H1 (cell line): ENCODE measurements around the gene ADRB2. TPM values are rescaled to one million over a fixed set of nuclear protein-coding genes. Genes with fewer than 3 reads are reported as not detected.

Experiments
- CTCF ChIA-PET: fragments of 300-600 bp; sonication (Branson Sonifier 250); formaldehyde crosslinking; loops from one replicate; lab custom pipeline; 2021; ENCODE audit not compliant: partially characterized antibody; lab: Charles Lee
- POLR2A ChIA-PET: fragments of 300-600 bp; sonication (Branson Sonifier 250); formaldehyde crosslinking; loops from one replicate; lab custom pipeline; 2021; ENCODE audit warnings: inconsistent platforms; ENCODE audit not compliant: partially characterized antibody; lab: Charles Lee
- DNase-seq, 2 experiments: peaks; one replicate each; pipeline versions ENCODE4 v3.0.0 to v3.0.0-alpha.2; 2010 to 2022; ENCODE audit warnings: low spot score in 2 of 2, low read depth in 1 of 2, mixed read lengths in 1 of 2
- FAIRE-seq: peaks from 2 replicates; lab custom pipeline; 2011; peaks lifted over from hg19 to GRCh38; lab: Jason Lieb, UNC
- H2AFZ ChIP-seq: 2 replicates; pipeline ENCODE4 v1.8.1; 2012; ENCODE audit warnings: low read length, inconsistent platforms
- H2AK5ac ChIP-seq: 2 replicates; pipeline ENCODE4 v1.6.1; 2013; ENCODE audit warnings: low read depth, low read length
- H2BK120ac ChIP-seq: replicated peaks from 2 replicates; pipeline ENCODE3; 2013; ENCODE audit warnings: low read depth, low read length, inconsistent platforms
- H2BK12ac ChIP-seq: 2 replicates; pipeline ENCODE4 v1.6.1; 2013; ENCODE audit warnings: low read depth, low read length
- H2BK15ac ChIP-seq: 2 replicates; pipeline ENCODE4 v1.6.1; 2013; ENCODE audit warnings: low read length
- H2BK20ac ChIP-seq: 2 replicates; pipeline ENCODE4 v1.6.1; 2013; ENCODE audit warnings: low read length
- H2BK5ac ChIP-seq: 2 replicates; pipeline ENCODE4 v1.6.1; 2013; ENCODE audit warnings: low read depth, low read length
- H3K14ac ChIP-seq: 2 replicates; pipeline ENCODE4 v1.6.1; 2013; ENCODE audit warnings: inconsistent platforms; ENCODE audit not compliant: insufficient read length
- H3K18ac ChIP-seq: 2 replicates; pipeline ENCODE4 v1.6.1; 2013; ENCODE audit warnings: low read length; ENCODE audit errors: extremely low read depth
- H3K23ac ChIP-seq: 2 replicates; pipeline ENCODE4 v1.6.1; 2013; ENCODE audit warnings: inconsistent platforms; ENCODE audit not compliant: insufficient read length
- H3K23me2 ChIP-seq: 2 replicates; pipeline ENCODE4 v1.6.1; 2013; ENCODE audit warnings: low read depth, low read length
- H3K27ac ChIP-seq: 2 replicates; pipeline ENCODE4 v1.6.1; 2011; ENCODE audit warnings: low read depth, low read length, inconsistent platforms
- H3K27me3 ChIP-seq, 4 experiments: replicated peaks in 1 of 4; 1 replicate in 1 of 4; 2 replicates in 3 of 4; pipeline versions ENCODE4 v1.6.1 to v1.8.1; 2011 to 2013; ENCODE audit warnings: low read length in 3 of 4, mild to moderate bottlenecking in 3 of 4, inconsistent platforms in 2 of 4, mixed read lengths in 2 of 4, moderate library complexity in 1 of 4; ENCODE audit not compliant: control insufficient read depth in 3 of 4, insufficient read depth in 3 of 4; ENCODE audit errors: extremely low read depth in 1 of 4
- H3K36me3 ChIP-seq, 4 experiments: 2 replicates each; pipeline versions ENCODE4 v1.6.1 to v1.8.1; 2011 to 2013; ENCODE audit warnings: mild to moderate bottlenecking in 4 of 4, low read length in 3 of 4, moderate library complexity in 2 of 4, control low read depth in 1 of 4, inconsistent platforms in 1 of 4; ENCODE audit not compliant: insufficient read depth in 4 of 4, control insufficient read depth in 2 of 4
- H3K4ac ChIP-seq: replicated peaks from 2 replicates; pipeline ENCODE3; 2013; ENCODE audit warnings: low read length, low read depth, mixed read lengths, inconsistent platforms; ENCODE audit not compliant: insufficient read length
- H3K4me1 ChIP-seq, 4 experiments: replicated peaks in 1 of 4; 1 replicate in 1 of 4; 2 replicates in 3 of 4; pipeline versions ENCODE4 v1.6.1 to v1.8.1; 2011 to 2013; ENCODE audit warnings: low read length in 3 of 4, inconsistent platforms in 2 of 4, mixed read lengths in 1 of 4; ENCODE audit not compliant: insufficient read depth in 4 of 4, control insufficient read depth in 3 of 4
- H3K4me2 ChIP-seq, 2 experiments: 2 replicates each; pipeline versions ENCODE4 v1.6.1 to v1.8.1; 2011 to 2013; ENCODE audit warnings: low read depth in 2 of 2, low read length in 2 of 2, control low read depth in 1 of 2, inconsistent platforms in 1 of 2, mild to moderate bottlenecking in 1 of 2; ENCODE audit not compliant: insufficient read depth in 1 of 2
- H3K4me3 ChIP-seq, 4 experiments: fragments of 200-600, 300-600 bp in 1 of 4; sonication (generic), shearing (Covaris generic), sonication (Bioruptor Twin) in 1 of 4; 2 replicates each; pipeline versions ENCODE4 v1.5.1 to v1.8.1; 2011 to 2016; ENCODE audit warnings: low read length in 4 of 4, low read depth in 3 of 4, control low read depth in 2 of 4, inconsistent platforms in 2 of 4, mild to moderate bottlenecking in 2 of 4, mixed read lengths in 1 of 4, moderate library complexity in 1 of 4; ENCODE audit not compliant: insufficient read depth in 2 of 4; ENCODE audit errors: extremely low read depth in 1 of 4
- H3K56ac ChIP-seq: replicated peaks from 2 replicates; pipeline ENCODE3; 2013; ENCODE audit warnings: low read depth, mild to moderate bottlenecking, mixed read lengths, low read length, inconsistent platforms; ENCODE audit not compliant: insufficient read length
- H3K79me1 ChIP-seq: 2 replicates; pipeline ENCODE4 v1.6.1; 2013; ENCODE audit warnings: low read depth, low read length, control low read depth
- H3K79me2 ChIP-seq, 2 experiments: 2 replicates each; pipeline versions ENCODE4 v1.6.1 to v1.8.1; 2012 to 2013; ENCODE audit warnings: low read length in 2 of 2, mild to moderate bottlenecking in 2 of 2, inconsistent platforms in 1 of 2; ENCODE audit not compliant: insufficient read depth in 2 of 2, control insufficient read depth in 1 of 2
- H3K9ac ChIP-seq, 4 experiments: replicated peaks in 1 of 4; 1 replicate in 1 of 4; 2 replicates in 3 of 4; pipeline versions ENCODE4 v1.6.1 to v1.8.1; 2011 to 2013; ENCODE audit warnings: low read depth in 3 of 4, low read length in 3 of 4, control low read depth in 2 of 4, mild to moderate bottlenecking in 2 of 4, moderate library complexity in 2 of 4, inconsistent platforms in 1 of 4; ENCODE audit errors: extremely low read depth in 1 of 4
- H3K9me3 ChIP-seq, 2 experiments: 2 replicates each; pipeline versions ENCODE4 v1.6.1 to v1.8.1; 2012 to 2013; ENCODE audit warnings: mild to moderate bottlenecking in 2 of 2, moderate library complexity in 2 of 2, control low read depth in 1 of 2, inconsistent platforms in 1 of 2, low read depth in 1 of 2, low read length in 1 of 2, mixed read lengths in 1 of 2; ENCODE audit not compliant: insufficient read depth in 2 of 2
- H4K20me1 ChIP-seq, 2 experiments: replicated peaks in 1 of 2; 2 replicates each; pipeline versions ENCODE3 to v1.8.1; 2011 to 2013; ENCODE audit warnings: inconsistent platforms in 2 of 2, low read length in 2 of 2, mild to moderate bottlenecking in 1 of 2; ENCODE audit not compliant: insufficient read depth in 2 of 2, control insufficient read depth in 1 of 2
- H4K5ac ChIP-seq: 2 replicates; pipeline ENCODE4 v1.6.1; 2013; ENCODE audit warnings: low read length, low read depth, mixed read lengths, inconsistent platforms; ENCODE audit not compliant: insufficient read length
- H4K8ac ChIP-seq: 2 replicates; pipeline ENCODE4 v1.8.0; 2013; ENCODE audit warnings: mild to moderate bottlenecking, moderate library complexity, low read length, inconsistent platforms; ENCODE audit not compliant: insufficient read depth; ENCODE audit errors: extremely low read depth
- H4K91ac ChIP-seq: replicated peaks from 2 replicates; pipeline ENCODE3; 2013; ENCODE audit warnings: low read length, mixed read lengths, inconsistent platforms; ENCODE audit not compliant: insufficient read length
- CHD1 ChIP-seq: IDR thresholded peaks from 2 replicates; pipeline ENCODE4 v1.6.1; 2012; ENCODE audit warnings: low read depth, low read length, improper control_type of control experiment
- JUND ChIP-seq: IDR thresholded peaks from 2 replicates; pipeline ENCODE4 v1.6.1; 2011; ENCODE audit warnings: mild to moderate bottlenecking, improper control_type of control experiment, low read length
- NANOG ChIP-seq: IDR thresholded peaks from 2 replicates; pipeline ENCODE4 v1.6.1; 2011; ENCODE audit warnings: low read length, low read depth, mild to moderate bottlenecking, inconsistent platforms; ENCODE audit not compliant: insufficient read depth, poor library complexity, severe bottlenecking
- NRF1 ChIP-seq: IDR thresholded peaks from 2 replicates; pipeline ENCODE4 v1.6.1; 2011; ENCODE audit warnings: mild to moderate bottlenecking, low read depth, low read length, improper control_type of control experiment
- SAP30 ChIP-seq: fragments of 300-600 bp; sonication (generic); IDR thresholded peaks from 2 replicates; pipeline ENCODE4 v1.7.1; 2012; ENCODE audit warnings: low read length, moderate library complexity, mild to moderate bottlenecking, inconsistent platforms; ENCODE audit not compliant: insufficient read depth, insufficient replicate concordance
- WGBS, 2 experiments: shearing (Covaris generic) in 1 of 2; methylation state at CpG; one replicate each; pipeline versions ENCODE4 v1.1.6 to v1.1.7; 2013 to 2015; ENCODE audit warnings: low lambda C conversion rate in 2 of 2, mixed read lengths in 2 of 2, inconsistent platforms in 1 of 2, low coverage in 1 of 2, missing lambda C conversion rate in 1 of 2; ENCODE audit not compliant: insufficient replicate concordance in 2 of 2, insufficient coverage in 1 of 2, insufficient read length in 1 of 2; ENCODE audit errors: extremely low coverage in 1 of 2, missing lambda C conversion rate in 1 of 2; 5-methylcytosine and 5-hydroxymethylcytosine counted together
- polyA plus RNA-seq, 7 experiments: library from polyadenylated mRNA; depleted of rRNA in 3 of 7; stranded (reverse) in 5 of 7; unstranded in 2 of 7; fragments of >200 nt in 5 of 7; fragments of 200-250 nt in 2 of 7; gene quantifications; 1 replicate in 5 of 7; 2 replicates in 1 of 7; 4 replicates in 1 of 7; pipeline versions ENCODE4 v1.2.1 to v1.2.3, GENCODE V29; 2011 to 2013; ENCODE audit warnings: missing spikeins in 2 of 7, mixed read lengths in 2 of 7
- total RNA-seq: library from RNA; stranded (reverse); fragmentation: NEBNext Ultra II Directional; extraction: Animal tissue kit (Norgen Biotek cat#: 25700); gene quantifications from 2 replicates; pipeline ENCODE4 v1.2.1, GENCODE V29; 2021
- TF ChIP-seq, protein P1 (sequence below): IDR thresholded peaks from 2 replicates; pipeline ENCODE4 v1.6.1; 2011; ENCODE audit warnings: low read depth, mild to moderate bottlenecking, low read length; ENCODE audit not compliant: insufficient read depth

The ADRB2 gene
- total and polyA plus RNA-seq, 2 of the 8 experiments (the other 6 are each of a cell fraction or from before 2014, with no cell fraction given), result 0.65 to 0.77 TPM

DNA sequence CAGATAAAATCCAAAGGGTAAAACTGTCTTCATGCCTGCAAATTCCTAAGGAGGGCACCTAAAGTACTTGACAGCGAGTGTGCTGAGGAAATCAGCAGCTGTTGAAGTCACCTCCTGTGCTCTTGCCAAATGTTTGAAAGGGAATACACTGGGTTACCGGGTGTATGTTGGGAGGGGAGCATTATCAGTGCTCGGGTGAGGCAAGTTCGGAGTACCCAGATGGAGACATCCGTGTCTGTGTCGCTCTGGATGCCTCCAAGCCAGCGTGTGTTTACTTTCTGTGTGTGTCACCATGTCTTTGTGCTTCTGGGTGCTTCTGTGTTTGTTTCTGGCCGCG is 727 bp upstream of the ADRB2 start:
- 11% methylated on average over 9 of the region's 9 CpGs; no CpG with 5 or more reads in 1 of the 2 experiments for WGBS, 2 experiments
- H2BK12ac ChIP-seq, result 0 out of 2 replicates have a peak overlapping the region, but pooled peaks have one; percentile 96
- no peaks in the 10 kb centered on the region for H3K79me2 ChIP-seq
- H4K5ac ChIP-seq, result no peak overlapping the region
- FAIRE-seq (no peak), DNase-seq (no peak)
- ChIA-PET CTCF (interaction anchor here (0.7 to 3.1 kb wide), 6 partner anchors 13 to 440 kb away, joined by 3 to 18 read pairs (median 4); no protein-coding TSS in a partner anchor), POLR2A (no interaction called here)
- no peak overlapping the region for H2AK5ac ChIP-seq
- no peak overlapping the region for H3K27ac ChIP-seq
- H4K20me1 ChIP-seq, result no peaks in the 10 kb centered on the region
- peak overlapping the region in 3 of 4 experiments; percentile 47 to 66 (median 49); a peak in 5 of 7 replicates for H3K9ac ChIP-seq
- no peak overlapping the region for H2BK15ac ChIP-seq
- H3K4me3 ChIP-seq, result peak overlapping the region; percentile 75 to 90 (median 82)
- peaks cover 0 to 2% (median under 1%) of the 10 kb centered on the region in 4 experiments; a peak in 5 of 7 replicates for H3K4me1 ChIP-seq
- no peak overlapping the region for H3K4ac ChIP-seq
- no peak overlapping the region for H4K8ac ChIP-seq
- peak overlapping the region; percentile 97 for H2AFZ ChIP-seq
- TF ChIP-seq, protein P1, sequence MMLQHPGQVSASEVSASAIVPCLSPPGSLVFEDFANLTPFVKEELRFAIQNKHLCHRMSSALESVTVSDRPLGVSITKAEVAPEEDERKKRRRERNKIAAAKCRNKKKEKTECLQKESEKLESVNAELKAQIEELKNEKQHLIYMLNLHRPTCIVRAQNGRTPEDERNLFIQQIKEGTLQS, result no peak
- TF ChIP-seq NANOG (no peak), JUND (no peak), CHD1 (no peak), SAP30 (peak; percentile 84), NRF1 (no peak)
- H3K27me3 ChIP-seq, result peaks cover 5 to 20% (median 15%) of the 10 kb centered on the region in 4 experiments
- no peaks in the 10 kb centered on the region for H3K36me3 ChIP-seq
- peak overlapping the region; percentile 75; the same call in 1 of the 2 replicates for H3K18ac ChIP-seq
- H3K9me3 ChIP-seq, result no peaks in the 10 kb centered on the region
- no peak overlapping the region for H2BK20ac ChIP-seq
- no peak overlapping the region for H3K56ac ChIP-seq
- H3K14ac ChIP-seq, result no peak overlapping the region
- H2BK5ac ChIP-seq, result peak overlapping the region; percentile 55; the same call in 1 of the 2 replicates
- H2BK120ac ChIP-seq, result no peak overlapping the region
- H4K91ac ChIP-seq, result no peak overlapping the region
- peaks cover 11% of the 10 kb centered on the region for H3K23me2 ChIP-seq
- no peak overlapping the region for H3K23ac ChIP-seq
- no peaks in the 10 kb centered on the region for H3K79me1 ChIP-seq
- peak overlapping the region; percentile 100 for H3K4me2 ChIP-seq
